ENCODE measurements around the gene BRAT1. TPM values are rescaled to one million over a fixed set of nuclear protein-coding genes. Genes with fewer than 3 reads are reported as not detected.

BRAT1 gene
- total and polyA plus RNA-seq, 2 experiments from 2014 or later, result 32.5 to 76.8 TPM

DNA sequence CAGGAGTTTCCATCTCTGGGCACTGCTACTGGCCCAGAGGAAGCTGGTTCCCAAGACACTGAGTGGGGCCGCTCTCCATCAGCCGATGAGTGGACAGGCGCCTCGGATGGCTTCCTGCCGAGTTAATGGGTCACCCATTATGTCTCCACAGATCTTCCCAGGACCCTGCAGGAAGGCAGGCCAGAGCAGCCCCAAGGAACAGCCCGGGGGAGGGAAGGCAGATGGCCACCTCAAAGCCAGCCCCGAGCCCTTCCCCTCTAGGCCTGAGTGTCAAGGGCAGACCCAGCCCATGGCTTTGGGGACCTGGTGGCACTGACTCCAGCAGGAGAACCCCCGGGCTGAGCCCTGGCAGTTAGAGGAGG lies 39.1 kb downstream of the BRAT1 start:
- Mint-ChIP-seq H3K4me1 (peaks cover 30% of the 10 kb centered on the region), H3K4me3 (no peak overlapping the region), H3K9me3 (no peaks in the 10 kb centered on the region), H3K27me3 (ENCODE audit: insufficient read depth, low read depth, poor library complexity) (peaks cover 36% of the 10 kb centered on the region), H3K27ac (no peak overlapping the region), H3K36me3 (ENCODE audit: low read depth) (no peaks in the 10 kb centered on the region)
- peaks cover 7% of the 10 kb centered on the region for H3K79me2 ChIP-seq (replicated peaks; ENCODE audit: insufficient read depth)
- H2AFZ ChIP-seq, result no peak overlapping the region
- peaks cover 28% of the 10 kb centered on the region for H3K27me3 ChIP-seq (ENCODE audit: insufficient read depth)
- H4K20me1 ChIP-seq (replicated peaks; ENCODE audit: insufficient read depth), result no peaks in the 10 kb centered on the region; the same call in 1 of the 2 replicates
- no peak overlapping the region for H3K27ac ChIP-seq (ENCODE audit: low read depth)
- H3K36me3 ChIP-seq (ENCODE audit: insufficient read depth), result no peaks in the 10 kb centered on the region
- H3K4me3 ChIP-seq, result no peak overlapping the region
- H3K4me1 ChIP-seq (ENCODE audit: insufficient read depth), result peaks cover 24% of the 10 kb centered on the region
- H3K4me2 ChIP-seq, result no peak overlapping the region
- H3K9me2 ChIP-seq (ENCODE audit: insufficient read depth), result peaks cover 9% of the 10 kb centered on the region; the same call in 1 of the 2 replicates
- H3F3A ChIP-seq (replicated peaks; ENCODE audit: low read depth), result no peaks in the 10 kb centered on the region; the same call in 1 of the 2 replicates
- TF ChIP-seq, protein P1, sequence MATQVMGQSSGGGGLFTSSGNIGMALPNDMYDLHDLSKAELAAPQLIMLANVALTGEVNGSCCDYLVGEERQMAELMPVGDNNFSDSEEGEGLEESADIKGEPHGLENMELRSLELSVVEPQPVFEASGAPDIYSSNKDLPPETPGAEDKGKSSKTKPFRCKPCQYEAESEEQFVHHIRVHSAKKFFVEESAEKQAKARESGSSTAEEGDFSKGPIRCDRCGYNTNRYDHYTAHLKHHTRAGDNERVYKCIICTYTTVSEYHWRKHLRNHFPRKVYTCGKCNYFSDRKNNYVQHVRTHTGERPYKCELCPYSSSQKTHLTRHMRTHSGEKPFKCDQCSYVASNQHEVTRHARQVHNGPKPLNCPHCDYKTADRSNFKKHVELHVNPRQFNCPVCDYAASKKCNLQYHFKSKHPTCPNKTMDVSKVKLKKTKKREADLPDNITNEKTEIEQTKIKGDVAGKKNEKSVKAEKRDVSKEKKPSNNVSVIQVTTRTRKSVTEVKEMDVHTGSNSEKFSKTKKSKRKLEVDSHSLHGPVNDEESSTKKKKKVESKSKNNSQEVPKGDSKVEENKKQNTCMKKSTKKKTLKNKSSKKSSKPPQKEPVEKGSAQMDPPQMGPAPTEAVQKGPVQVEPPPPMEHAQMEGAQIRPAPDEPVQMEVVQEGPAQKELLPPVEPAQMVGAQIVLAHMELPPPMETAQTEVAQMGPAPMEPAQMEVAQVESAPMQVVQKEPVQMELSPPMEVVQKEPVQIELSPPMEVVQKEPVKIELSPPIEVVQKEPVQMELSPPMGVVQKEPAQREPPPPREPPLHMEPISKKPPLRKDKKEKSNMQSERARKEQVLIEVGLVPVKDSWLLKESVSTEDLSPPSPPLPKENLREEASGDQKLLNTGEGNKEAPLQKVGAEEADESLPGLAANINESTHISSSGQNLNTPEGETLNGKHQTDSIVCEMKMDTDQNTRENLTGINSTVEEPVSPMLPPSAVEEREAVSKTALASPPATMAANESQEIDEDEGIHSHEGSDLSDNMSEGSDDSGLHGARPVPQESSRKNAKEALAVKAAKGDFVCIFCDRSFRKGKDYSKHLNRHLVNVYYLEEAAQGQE (IDR thresholded peaks at IDR 0.05; ENCODE audit: unreplicated experiment), result no peak
- no peak for TF ChIP-seq EZH2 (IDR thresholded peaks at IDR 0.05; ENCODE audit: low read depth, unreplicated experiment)
- TF ChIP-seq, protein P2, sequence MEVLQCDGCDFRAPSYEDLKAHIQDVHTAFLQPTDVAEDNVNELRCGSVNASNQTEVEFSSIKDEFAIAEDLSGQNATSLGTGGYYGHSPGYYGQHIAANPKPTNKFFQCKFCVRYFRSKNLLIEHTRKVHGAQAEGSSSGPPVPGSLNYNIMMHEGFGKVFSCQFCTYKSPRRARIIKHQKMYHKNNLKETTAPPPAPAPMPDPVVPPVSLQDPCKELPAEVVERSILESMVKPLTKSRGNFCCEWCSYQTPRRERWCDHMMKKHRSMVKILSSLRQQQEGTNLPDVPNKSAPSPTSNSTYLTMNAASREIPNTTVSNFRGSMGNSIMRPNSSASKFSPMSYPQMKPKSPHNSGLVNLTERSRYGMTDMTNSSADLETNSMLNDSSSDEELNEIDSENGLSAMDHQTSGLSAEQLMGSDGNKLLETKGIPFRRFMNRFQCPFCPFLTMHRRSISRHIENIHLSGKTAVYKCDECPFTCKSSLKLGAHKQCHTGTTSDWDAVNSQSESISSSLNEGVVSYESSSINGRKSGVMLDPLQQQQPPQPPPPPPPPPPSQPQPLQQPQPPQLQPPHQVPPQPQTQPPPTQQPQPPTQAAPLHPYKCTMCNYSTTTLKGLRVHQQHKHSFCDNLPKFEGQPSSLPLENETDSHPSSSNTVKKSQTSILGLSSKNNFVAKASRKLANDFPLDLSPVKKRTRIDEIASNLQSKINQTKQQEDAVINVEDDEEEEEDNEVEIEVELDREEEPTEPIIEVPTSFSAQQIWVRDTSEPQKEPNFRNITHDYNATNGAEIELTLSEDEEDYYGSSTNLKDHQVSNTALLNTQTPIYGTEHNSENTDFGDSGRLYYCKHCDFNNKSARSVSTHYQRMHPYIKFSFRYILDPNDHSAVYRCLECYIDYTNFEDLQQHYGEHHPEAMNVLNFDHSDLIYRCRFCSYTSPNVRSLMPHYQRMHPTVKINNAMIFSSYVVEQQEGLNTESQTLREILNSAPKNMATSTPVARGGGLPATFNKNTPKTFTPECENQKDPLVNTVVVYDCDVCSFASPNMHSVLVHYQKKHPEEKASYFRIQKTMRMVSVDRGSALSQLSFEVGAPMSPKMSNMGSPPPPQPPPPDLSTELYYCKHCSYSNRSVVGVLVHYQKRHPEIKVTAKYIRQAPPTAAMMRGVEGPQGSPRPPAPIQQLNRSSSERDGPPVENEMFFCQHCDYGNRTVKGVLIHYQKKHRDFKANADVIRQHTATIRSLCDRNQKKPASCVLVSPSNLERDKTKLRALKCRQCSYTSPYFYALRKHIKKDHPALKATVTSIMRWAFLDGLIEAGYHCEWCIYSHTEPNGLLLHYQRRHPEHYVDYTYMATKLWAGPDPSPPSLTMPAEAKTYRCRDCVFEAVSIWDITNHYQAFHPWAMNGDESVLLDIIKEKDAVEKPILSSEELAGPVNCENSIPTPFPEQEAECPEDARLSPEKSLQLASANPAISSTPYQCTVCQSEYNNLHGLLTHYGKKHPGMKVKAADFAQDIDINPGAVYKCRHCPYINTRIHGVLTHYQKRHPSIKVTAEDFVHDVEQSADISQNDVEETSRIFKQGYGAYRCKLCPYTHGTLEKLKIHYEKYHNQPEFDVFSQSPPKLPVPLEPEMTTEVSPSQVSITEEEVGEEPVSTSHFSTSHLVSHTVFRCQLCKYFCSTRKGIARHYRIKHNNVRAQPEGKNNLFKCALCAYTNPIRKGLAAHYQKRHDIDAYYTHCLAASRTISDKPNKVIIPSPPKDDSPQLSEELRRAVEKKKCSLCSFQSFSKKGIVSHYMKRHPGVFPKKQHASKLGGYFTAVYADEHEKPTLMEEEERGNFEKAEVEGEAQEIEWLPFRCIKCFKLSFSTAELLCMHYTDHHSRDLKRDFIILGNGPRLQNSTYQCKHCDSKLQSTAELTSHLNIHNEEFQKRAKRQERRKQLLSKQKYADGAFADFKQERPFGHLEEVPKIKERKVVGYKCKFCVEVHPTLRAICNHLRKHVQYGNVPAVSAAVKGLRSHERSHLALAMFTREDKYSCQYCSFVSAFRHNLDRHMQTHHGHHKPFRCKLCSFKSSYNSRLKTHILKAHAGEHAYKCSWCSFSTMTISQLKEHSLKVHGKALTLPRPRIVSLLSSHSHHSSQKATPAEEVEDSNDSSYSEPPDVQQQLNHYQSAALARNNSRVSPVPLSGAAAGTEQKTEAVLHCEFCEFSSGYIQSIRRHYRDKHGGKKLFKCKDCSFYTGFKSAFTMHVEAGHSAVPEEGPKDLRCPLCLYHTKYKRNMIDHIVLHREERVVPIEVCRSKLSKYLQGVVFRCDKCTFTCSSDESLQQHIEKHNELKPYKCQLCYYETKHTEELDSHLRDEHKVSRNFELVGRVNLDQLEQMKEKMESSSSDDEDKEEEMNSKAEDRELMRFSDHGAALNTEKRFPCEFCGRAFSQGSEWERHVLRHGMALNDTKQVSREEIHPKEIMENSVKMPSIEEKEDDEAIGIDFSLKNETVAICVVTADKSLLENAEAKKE (CRISPR knock-in tag; IDR thresholded peaks at IDR 0.05), result no peak
- TF ChIP-seq ZNF114 (CRISPR knock-in tag; IDR thresholded peaks at IDR 0.05), result no peak
- TF ChIP-seq CREB1 (CRISPR knock-in tag; IDR thresholded peaks at IDR 0.05; ENCODE audit: low read depth), result no peak
- TF ChIP-seq, protein P3, sequence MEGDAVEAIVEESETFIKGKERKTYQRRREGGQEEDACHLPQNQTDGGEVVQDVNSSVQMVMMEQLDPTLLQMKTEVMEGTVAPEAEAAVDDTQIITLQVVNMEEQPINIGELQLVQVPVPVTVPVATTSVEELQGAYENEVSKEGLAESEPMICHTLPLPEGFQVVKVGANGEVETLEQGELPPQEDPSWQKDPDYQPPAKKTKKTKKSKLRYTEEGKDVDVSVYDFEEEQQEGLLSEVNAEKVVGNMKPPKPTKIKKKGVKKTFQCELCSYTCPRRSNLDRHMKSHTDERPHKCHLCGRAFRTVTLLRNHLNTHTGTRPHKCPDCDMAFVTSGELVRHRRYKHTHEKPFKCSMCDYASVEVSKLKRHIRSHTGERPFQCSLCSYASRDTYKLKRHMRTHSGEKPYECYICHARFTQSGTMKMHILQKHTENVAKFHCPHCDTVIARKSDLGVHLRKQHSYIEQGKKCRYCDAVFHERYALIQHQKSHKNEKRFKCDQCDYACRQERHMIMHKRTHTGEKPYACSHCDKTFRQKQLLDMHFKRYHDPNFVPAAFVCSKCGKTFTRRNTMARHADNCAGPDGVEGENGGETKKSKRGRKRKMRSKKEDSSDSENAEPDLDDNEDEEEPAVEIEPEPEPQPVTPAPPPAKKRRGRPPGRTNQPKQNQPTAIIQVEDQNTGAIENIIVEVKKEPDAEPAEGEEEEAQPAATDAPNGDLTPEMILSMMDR (conservative IDR thresholded peaks at IDR 0.05; ENCODE audit: low read depth in 2 of 2), result no peak
- TF ChIP-seq JUNB (IDR thresholded peaks at IDR 0.05; ENCODE audit: unreplicated experiment), result no peak
- no peak for TF ChIP-seq POLR2AphosphoS5 (IDR thresholded peaks at IDR 0.05; ENCODE audit: low read depth)
- no peak for TF ChIP-seq ZNF331 (CRISPR knock-in tag; IDR thresholded peaks at IDR 0.05; ENCODE audit: low read depth)
- TF ChIP-seq NANOG (IDR thresholded peaks at IDR 0.05; ENCODE audit: borderline replicate concordance), result no peak
- TF ChIP-seq EZH2phosphoT487 (IDR thresholded peaks at IDR 0.05; ENCODE audit: unreplicated experiment), result no peak
- no peak for TF ChIP-seq STAT1 (IDR thresholded peaks at IDR 0.05; ENCODE audit: unreplicated experiment)
- TF ChIP-seq, protein P4, sequence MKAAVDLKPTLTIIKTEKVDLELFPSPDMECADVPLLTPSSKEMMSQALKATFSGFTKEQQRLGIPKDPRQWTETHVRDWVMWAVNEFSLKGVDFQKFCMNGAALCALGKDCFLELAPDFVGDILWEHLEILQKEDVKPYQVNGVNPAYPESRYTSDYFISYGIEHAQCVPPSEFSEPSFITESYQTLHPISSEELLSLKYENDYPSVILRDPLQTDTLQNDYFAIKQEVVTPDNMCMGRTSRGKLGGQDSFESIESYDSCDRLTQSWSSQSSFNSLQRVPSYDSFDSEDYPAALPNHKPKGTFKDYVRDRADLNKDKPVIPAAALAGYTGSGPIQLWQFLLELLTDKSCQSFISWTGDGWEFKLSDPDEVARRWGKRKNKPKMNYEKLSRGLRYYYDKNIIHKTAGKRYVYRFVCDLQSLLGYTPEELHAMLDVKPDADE (IDR thresholded peaks at IDR 0.05), result no peak
- ATAC-seq (no peak), DNase-seq (ENCODE audit: low spot score) (no peak)
